NOMO-1 treated with dmso at 0.1 percent for 144 hours (cell line): ENCODE results near the gene IL18BP.

ENCODE experiments used
- DNase-seq: peaks from one replicate; lab custom pipeline; 2025; ENCODE audit not compliant: unreplicated experiment; lab: John Stamatoyannopoulos, UW

The IL18BP gene

GRCh38 chr11:72010529-72011233, 12.0 kb downstream of the IL18BP start:
- no peak for DNase-seq

GRCh38 chr11:72012091-72012630, 13.5 kb downstream of the IL18BP start:
- no peak for DNase-seq

- DNase-seq = no peak
These were observed 14.4 kb downstream of the IL18BP start for GRCh38 chr11:72012897-72013721.

GRCh38 chr11:72013765-72014711, 15.3 kb downstream of the IL18BP start:
- no peak for DNase-seq

- no peak for DNase-seq
These were observed 16.1 kb downstream of the IL18BP start for GRCh38 chr11:72014761-72015320.

GRCh38 chr11:72015511-72016061, 16.9 kb downstream of the IL18BP start:
- DNase-seq = no peak

GRCh38 chr11:72018171-72018570, 19.5 kb downstream of the IL18BP start:
- no peak for DNase-seq

GRCh38 chr11:72023335-72023734, 24.6 kb downstream of the IL18BP start:
- no peak for DNase-seq

- DNase-seq = no peak
These were observed 25.5 kb downstream of the IL18BP start for GRCh38 chr11:72024069-72024754.

GRCh38 chr11:72026090-72026489, 27.4 kb downstream of the IL18BP start:
- DNase-seq = no peak

GRCh38 chr11:72030472-72031045, 31.9 kb downstream of the IL18BP start:
- no peak for DNase-seq

GRCh38 chr11:72036687-72037086, 38.0 kb downstream of the IL18BP start:
- no peak for DNase-seq

GRCh38 chr11:72037554-72038311, 39.0 kb downstream of the IL18BP start:
- no peak for DNase-seq

- DNase-seq = no peak
These were observed 39.8 kb downstream of the IL18BP start for GRCh38 chr11:72038491-72038890.

GRCh38 chr11:72039031-72039855, 40.5 kb downstream of the IL18BP start:
- no peak for DNase-seq

- DNase-seq = no peak
These were observed 41.2 kb downstream of the IL18BP start for GRCh38 chr11:72039856-72040401.

- DNase-seq = no peak
These were observed 42.0 kb downstream of the IL18BP start for GRCh38 chr11:72040491-72041363.
